IMR-90 (cell line): Measurements from ENCODE around the gene TRMT11. TPM values are rescaled to one million over a fixed set of nuclear protein-coding genes. Genes with fewer than 3 reads are reported as not detected.

Source experiments
- ATAC-seq: fragments of 200-7000 bp; cut with Tn5 transposase; 2 replicates; pipeline ENCODE4 v1.9.1; 2020; ENCODE audit warnings: low read depth, mild to moderate bottlenecking, moderate library complexity
- BruUV-seq: library from RNA; stranded (reverse); fragments of 400-500 nt; replicated peaks from 2 replicates; lab custom pipeline; 2021; lab: Mats Ljungman, UMichigan
- CTCF ChIA-PET: fragments of 300-600 bp; formaldehyde crosslinking; extraction: SDS; loops from one replicate; lab custom pipeline; 2021; ENCODE audit warnings: antibody characterized with exemption; lab: Yijun Ruan, JAX
- POLR2A ChIA-PET: fragments of 300-600 bp; sonication (Branson Sonifier 250); formaldehyde crosslinking; loops from one replicate; lab custom pipeline; 2022; ENCODE audit warnings: antibody characterized with exemption; ENCODE audit not compliant: unreplicated experiment; lab: Charles Lee
- DNase-seq: peaks from one replicate; pipeline ENCODE4 v3.0.0; 2013
- H2AFZ ChIP-seq: replicated peaks from 2 replicates; pipeline ENCODE3; 2013; ENCODE audit warnings: low read length, mild to moderate bottlenecking; ENCODE audit not compliant: poor library complexity
- H2AK5ac ChIP-seq: 2 replicates; pipeline ENCODE4 v1.6.1; 2013; ENCODE audit warnings: low read depth, low read length, inconsistent platforms
- H2AK9ac ChIP-seq: replicated peaks from 2 replicates; pipeline ENCODE3; 2013; ENCODE audit warnings: mild to moderate bottlenecking, low read depth, low read length, moderate library complexity; ENCODE audit not compliant: poor library complexity
- H2BK120ac ChIP-seq: 2 replicates; pipeline ENCODE4 v1.6.1; 2013; ENCODE audit warnings: low read depth, low read length, inconsistent platforms
- H2BK15ac ChIP-seq: 3 replicates; pipeline ENCODE4 v1.6.1; 2013; ENCODE audit warnings: low read depth, low read length, inconsistent platforms
- H2BK20ac ChIP-seq: 2 replicates; pipeline ENCODE4 v1.6.1; 2013; ENCODE audit warnings: low read depth, mild to moderate bottlenecking, inconsistent platforms, low read length, moderate library complexity
- H2BK5ac ChIP-seq: 2 replicates; pipeline ENCODE4 v1.6.1; 2013; ENCODE audit warnings: mild to moderate bottlenecking, low read depth, low read length, inconsistent platforms; ENCODE audit not compliant: poor library complexity, severe bottlenecking
- H3K14ac ChIP-seq: replicated peaks from 2 replicates; pipeline ENCODE4 v1.6.1; 2013; ENCODE audit warnings: low read depth, low read length, inconsistent platforms
- H3K18ac ChIP-seq: 2 replicates; pipeline ENCODE4 v1.6.1; 2013; ENCODE audit warnings: low read depth, low read length, control low read depth
- H3K23ac ChIP-seq: 2 replicates; pipeline ENCODE4 v1.6.1; 2013; ENCODE audit warnings: low read depth, low read length, inconsistent platforms
- H3K27ac ChIP-seq: 2 replicates; pipeline ENCODE4 v1.5.1; 2013; ENCODE audit warnings: mild to moderate bottlenecking, control low read depth, low read length; ENCODE audit not compliant: insufficient read depth
- H3K27me3 ChIP-seq: 2 replicates; pipeline ENCODE4 v1.6.1; 2013; ENCODE audit warnings: low read length; ENCODE audit not compliant: control insufficient read depth, insufficient read depth
- H3K36me3 ChIP-seq: 2 replicates; pipeline ENCODE4 v1.6.1; 2013; ENCODE audit warnings: low read length, mixed read lengths; ENCODE audit not compliant: control insufficient read depth, insufficient read depth
- H3K4ac ChIP-seq: 2 replicates; pipeline ENCODE4 v1.6.1; 2013; ENCODE audit warnings: low read depth, low read length, inconsistent platforms
- H3K4me1 ChIP-seq: 2 replicates; pipeline ENCODE4 v1.6.1; 2013; ENCODE audit warnings: low read length, mixed read lengths; ENCODE audit not compliant: control insufficient read depth, insufficient read depth
- H3K4me2 ChIP-seq: 2 replicates; pipeline ENCODE4 v1.6.1; 2013; ENCODE audit warnings: low read depth, mild to moderate bottlenecking, control low read depth, low read length, moderate library complexity
- H3K4me3 ChIP-seq: 2 replicates; pipeline ENCODE4 v1.5.1; 2013; ENCODE audit warnings: low read depth, mild to moderate bottlenecking, control low read depth, low read length, moderate library complexity; ENCODE audit not compliant: insufficient read depth
- H3K56ac ChIP-seq: 2 replicates; pipeline ENCODE4 v1.6.1; 2013; ENCODE audit warnings: low read length, inconsistent platforms; ENCODE audit not compliant: insufficient read depth; ENCODE audit errors: extremely low read depth
- H3K79me1 ChIP-seq, 2 experiments: 2 replicates each; pipeline ENCODE4 v1.6.1; 2013; ENCODE audit warnings: low read length in 2 of 2, inconsistent platforms in 1 of 2, low read depth in 1 of 2
- H3K9ac ChIP-seq: 2 replicates; pipeline ENCODE4 v1.6.1; 2013; ENCODE audit warnings: low read depth, low read length, control low read depth
- H3K9me1 ChIP-seq: 2 replicates; pipeline ENCODE4 v1.6.1; 2013; ENCODE audit warnings: low read length, inconsistent platforms; ENCODE audit not compliant: insufficient read depth
- H3K9me3 ChIP-seq: 2 replicates; pipeline ENCODE4 v1.6.1; 2013; ENCODE audit warnings: low read length; ENCODE audit not compliant: control insufficient read depth, insufficient read depth
- H4K20me1 ChIP-seq: 2 replicates; pipeline ENCODE4 v1.6.1; 2013; ENCODE audit warnings: low read length, inconsistent platforms; ENCODE audit not compliant: insufficient read depth
- H4K5ac ChIP-seq: 2 replicates; pipeline ENCODE4 v1.6.1; 2013; ENCODE audit warnings: mild to moderate bottlenecking, low read depth, low read length, control low read depth
- H4K8ac ChIP-seq, 2 experiments: 2 replicates each; pipeline ENCODE4 v1.6.1; 2013; ENCODE audit warnings: low read depth in 2 of 2, low read length in 2 of 2, control low read depth in 1 of 2, inconsistent platforms in 1 of 2
- H4K91ac ChIP-seq: 2 replicates; pipeline ENCODE4 v1.6.1; 2013; ENCODE audit warnings: low read depth, low read length, inconsistent platforms; ENCODE audit not compliant: insufficient read depth
- BHLHE40 ChIP-seq: fragments of 150-350 bp; IDR thresholded peaks from 2 replicates; pipeline ENCODE4 v1.6.1; 2016; ENCODE audit warnings: mild to moderate bottlenecking, low read depth, low read length
- CEBPB ChIP-seq: IDR thresholded peaks from 2 replicates; pipeline ENCODE4 v1.6.1; 2012; ENCODE audit warnings: low read depth, low read length, improper control_type of control experiment
- CHD1 ChIP-seq: IDR thresholded peaks from 2 replicates; pipeline ENCODE4 v1.6.1; 2012; ENCODE audit warnings: low read depth, low read length, improper control_type of control experiment
- CTCF ChIP-seq: conservative IDR thresholded peaks from 2 replicates; pipeline ENCODE4 v1.5.1; 2012; ENCODE audit warnings: mild to moderate bottlenecking, low read depth, low read length, improper control_type of control experiment
- ELK1 ChIP-seq: fragments of 150-350 bp; IDR thresholded peaks from 2 replicates; pipeline ENCODE4 v1.6.1; 2016; ENCODE audit warnings: low read depth, mild to moderate bottlenecking, low read length, moderate library complexity, borderline replicate concordance
- FOS ChIP-seq: fragments of 150-350 bp; IDR thresholded peaks from 2 replicates; pipeline ENCODE4 v1.6.1; 2016; ENCODE audit warnings: low read depth, low read length
- MAFK ChIP-seq: IDR thresholded peaks from 2 replicates; pipeline ENCODE4 v1.6.1; 2012; ENCODE audit warnings: low read depth, low read length, improper control_type of control experiment
- MAZ ChIP-seq: IDR thresholded peaks from 2 replicates; pipeline ENCODE4 v1.6.1; 2012; ENCODE audit warnings: low read depth, mild to moderate bottlenecking, low read length, improper control_type of control experiment, moderate library complexity, borderline replicate concordance
- NFE2L2 ChIP-seq: fragments of 150-350 bp; IDR thresholded peaks from 2 replicates; pipeline ENCODE4 v1.6.1; 2016; ENCODE audit warnings: low read depth, mild to moderate bottlenecking, low read length
- POLR2A ChIP-seq: IDR thresholded peaks from 2 replicates; pipeline ENCODE4 v1.6.1; 2012; ENCODE audit warnings: mild to moderate bottlenecking, low read depth, low read length
- RCOR1 ChIP-seq: IDR thresholded peaks from 2 replicates; pipeline ENCODE4 v1.6.1; 2012; ENCODE audit warnings: mild to moderate bottlenecking, low read length, improper control_type of control experiment; ENCODE audit not compliant: insufficient replicate concordance
- RFX5 ChIP-seq: IDR thresholded peaks from 2 replicates; pipeline ENCODE4 v1.8.0; 2012; ENCODE audit warnings: low read depth, mild to moderate bottlenecking, low read length, moderate library complexity
- WGBS, 2 experiments: methylation state at CpG; one replicate each; pipeline versions ENCODE4 v1.1.5 to v1.1.7; 2013; ENCODE audit warnings: missing lambda C conversion rate in 2 of 2; ENCODE audit not compliant: insufficient read length in 1 of 2; ENCODE audit errors: extremely low coverage in 2 of 2; 5-methylcytosine and 5-hydroxymethylcytosine counted together
- dilution Hi-C: fragments of 300-500 bp; cut with HindIII; formaldehyde crosslinking; loops from one replicate; pipeline ENCODE4 v1.14.3; 2018; ENCODE audit warnings: low sequenced_read_pairs; ENCODE audit not compliant: unreplicated experiment
- in situ Hi-C: fragments of 300-500 bp; cut with MboI; formaldehyde crosslinking; loops from 3 replicates; pipeline ENCODE4 v1.14.3; 2019; ENCODE audit warnings: low sequenced_read_pairs, inconsistent platforms, mixed read lengths
- intact Hi-C: fragments of 100-400 bp; cut with micrococcal nuclease; formaldehyde crosslinking; loops from 2 replicates; pipeline ENCODE4 v1.10.0; 2022
- polyA plus RNA-seq, 3 experiments: library from polyadenylated mRNA; depleted of rRNA; stranded (reverse); fragments of >200 nt; gene quantifications; 2 replicates each; pipeline ENCODE4 v1.2.3, GENCODE V29; 2012; ENCODE audit warnings: low replicate concordance in 1 of 3
- total RNA-seq: library from RNA; depleted of rRNA; stranded (reverse); fragments of >200 nt; gene quantifications from 2 replicates; pipeline ENCODE4 v1.2.3, GENCODE V29; 2012

TRMT11 gene
- total and polyA plus RNA-seq, 2 of the 4 experiments (the other 2 are of a cell fraction), result 14.3 to 19.0 TPM

GRCh38 chr6:126054802-126055201 is 68.5 kb downstream of the TRMT11 start:
- DNase-seq, result no peak
- CTCF ChIA-PET, result no interaction called here
- Histone ChIP-seq H3K9me3 (no peaks in the 10 kb centered on the region), H2AFZ (no peak overlapping the region), H3K56ac (no peak overlapping the region), H3K4me3 (no peak overlapping the region), H3K4me1 (no peaks in the 10 kb centered on the region), H4K20me1 (no peaks in the 10 kb centered on the region), H3K79me1 (no peaks in the 10 kb centered on the region), H2BK15ac (no peak overlapping the region), H2BK120ac (no peak overlapping the region), H4K5ac (no peak overlapping the region), H2BK20ac (no peak overlapping the region), H3K9ac (no peak overlapping the region), H2AK9ac (no peak overlapping the region), H4K8ac (no peak overlapping the region), H3K4me2 (no peak overlapping the region), H3K27ac (no peak overlapping the region), H3K18ac (no peak overlapping the region), H2AK5ac (no peak overlapping the region), H3K27me3 (no peaks in the 10 kb centered on the region), H3K14ac (no peak overlapping the region), H3K23ac (no peak overlapping the region), H3K4ac (no peak overlapping the region), H2BK5ac (no peak overlapping the region), H3K9me1 (no peaks in the 10 kb centered on the region), H4K91ac (no peak overlapping the region), H3K36me3 (no peaks in the 10 kb centered on the region)
- no peak for ATAC-seq
- TF ChIP-seq ELK1 (no peak), NFE2L2 (no peak), MAZ (no peak), FOS (no peak), POLR2A (no peak), BHLHE40 (no peak), MAFK (no peak), RCOR1 (no peak), CTCF (no peak), CEBPB (no peak), RFX5 (no peak), CHD1 (no peak)
- dilution Hi-C loops, result no loop called here
- intact Hi-C loops, result no loop called here
- POLR2A ChIA-PET, result interaction anchor here (0.6 kb wide), 1 partner anchor 27 kb away, joined by 3 read pairs; no protein-coding TSS in a partner anchor
- no TSS peak for BruUV-seq
- no CpG with 5 or more reads among the region's 4 CpGs for WGBS, 2 experiments
- in situ Hi-C loops, result no loop called here
